ENCODE measurements around the gene TP53I11. TPM values are rescaled to one million over a fixed set of nuclear protein-coding genes. Genes with fewer than 3 reads are reported as not detected.

The TP53I11 gene
- total RNA-seq, 1 donor from 2014 or later = 6.8 TPM

- H3K36me3 ChIP-seq (ENCODE audit: control insufficient read depth in 3 of 3, insufficient read depth in 3 of 3, low read length in 3 of 3) = no peaks in the 10 kb centered on the region
- H3K9me3 ChIP-seq (ENCODE audit: control insufficient read depth in 3 of 3, low read length in 3 of 3) = no peaks in the 10 kb centered on the region
- no peak overlapping the region for H3K4me3 ChIP-seq (ENCODE audit: low read length in 3 of 3)
- peaks cover 0 to 3% (median 0%) of the 10 kb centered on the region in 3 donors for H3K27me3 ChIP-seq (ENCODE audit: control insufficient read depth in 3 of 3, insufficient read depth in 3 of 3, low read length in 3 of 3)
- no peak overlapping the region for H3K9ac ChIP-seq (ENCODE audit: low read depth in 1 of 3, low read length in 3 of 3)
- H3K4me1 ChIP-seq (ENCODE audit: control insufficient read depth in 3 of 3, insufficient read depth in 3 of 3, low read length in 3 of 3) = peaks cover 0 to 6% (median 4%) of the 10 kb centered on the region in 3 donors
- no peak overlapping the region for H3K27ac ChIP-seq (ENCODE audit: low read depth, low read length)
Measured at GRCh38 chr11:44885065-44885810, 65.4 kb downstream of the TP53I11 start.

- H3K9me3 ChIP-seq (ENCODE audit: control insufficient read depth in 3 of 3, low read length in 3 of 3) = no peaks in the 10 kb centered on the region
- peaks cover 0 to 3% (median 0%) of the 10 kb centered on the region in 3 donors for H3K27me3 ChIP-seq (ENCODE audit: control insufficient read depth in 3 of 3, insufficient read depth in 3 of 3, low read length in 3 of 3)
- H3K9ac ChIP-seq (ENCODE audit: low read depth in 1 of 3, low read length in 3 of 3) = no peak overlapping the region
- no peaks in the 10 kb centered on the region for H3K36me3 ChIP-seq (ENCODE audit: control insufficient read depth in 3 of 3, insufficient read depth in 3 of 3, low read length in 3 of 3)
- H3K27ac ChIP-seq (ENCODE audit: low read depth, low read length) = no peak overlapping the region
- no peak overlapping the region for H3K4me3 ChIP-seq (ENCODE audit: low read length in 3 of 3)
- peaks cover 0 to 6% (median 4%) of the 10 kb centered on the region in 3 donors for H3K4me1 ChIP-seq (ENCODE audit: control insufficient read depth in 3 of 3, insufficient read depth in 3 of 3, low read length in 3 of 3)
Measured at GRCh38 chr11:44884056-44884455, 66.6 kb downstream of the TP53I11 start.

GRCh38 chr11:44883277-44883676 lies 67.4 kb downstream of the TP53I11 start:
- no peak overlapping the region for H3K27ac ChIP-seq (ENCODE audit: low read depth, low read length)
- peaks cover 0 to 3% (median 0%) of the 10 kb centered on the region in 3 donors for H3K27me3 ChIP-seq (ENCODE audit: control insufficient read depth in 3 of 3, insufficient read depth in 3 of 3, low read length in 3 of 3)
- H3K9me3 ChIP-seq (ENCODE audit: control insufficient read depth in 3 of 3, low read length in 3 of 3) = no peaks in the 10 kb centered on the region
- H3K36me3 ChIP-seq (ENCODE audit: control insufficient read depth in 3 of 3, insufficient read depth in 3 of 3, low read length in 3 of 3) = no peaks in the 10 kb centered on the region
- H3K4me1 ChIP-seq (ENCODE audit: control insufficient read depth in 3 of 3, insufficient read depth in 3 of 3, low read length in 3 of 3) = peaks cover 0 to 6% (median 4%) of the 10 kb centered on the region in 3 donors
- no peak overlapping the region for H3K4me3 ChIP-seq (ENCODE audit: low read length in 3 of 3)
- H3K9ac ChIP-seq (ENCODE audit: low read depth in 1 of 3, low read length in 3 of 3) = no peak overlapping the region

Other genes starting within 250 kb of the TP53I11 start
- 11.5 TPM for gene TSPAN18, start 223.9 kb downstream of the TP53I11 start, total RNA-seq
- 9.4 TPM for gene PRDM11, start 195.8 kb upstream of the TP53I11 start, total RNA-seq

All from skeletal muscle tissue (tissue), 4 donors.